Activated CD8-positive, alpha-beta memory T cell treated with anti-CD3 and anti-CD28 coated beads, Interleukin-2, amount 50 U/mL, for 1 hour (primary cell): ENCODE results near the gene CORO7.

Experiments
- DNase-seq: peaks from one replicate; pipeline ENCODE4 v3.0.0-alpha.2; 2020; ENCODE audit errors: extremely low read depth

Gene CORO7

GRCh38 chr16:4384509-4384942 lies 31.9 kb downstream of the CORO7 start:
- DNase-seq, result no peak

- no peak for DNase-seq
Measured at GRCh38 chr16:4383591-4384444, 32.6 kb downstream of the CORO7 start.

- DNase-seq, result no peak
Measured at GRCh38 chr16:4382795-4383357, 33.5 kb downstream of the CORO7 start.

GRCh38 chr16:4381935-4382794 lies 34.2 kb downstream of the CORO7 start:
- DNase-seq, result no peak

GRCh38 chr16:4381072-4381934 lies 35.1 kb downstream of the CORO7 start:
- DNase-seq, result no peak

- DNase-seq, result no peak
Measured at GRCh38 chr16:4380119-4381063, 36.0 kb downstream of the CORO7 start.

- no peak for DNase-seq
Measured at GRCh38 chr16:4378999-4379690, 37.3 kb downstream of the CORO7 start.

GRCh38 chr16:4378161-4378666 lies 38.2 kb downstream of the CORO7 start:
- DNase-seq, result no peak

- DNase-seq, result no peak
Measured at GRCh38 chr16:4377573-4378154, 38.7 kb downstream of the CORO7 start.

- DNase-seq, result no peak
Measured at GRCh38 chr16:4376893-4377572, 39.4 kb downstream of the CORO7 start.

GRCh38 chr16:4376126-4376892 lies 40.1 kb downstream of the CORO7 start:
- DNase-seq, result no peak

- no peak for DNase-seq
Measured at GRCh38 chr16:4375717-4376116, 40.7 kb downstream of the CORO7 start.

GRCh38 chr16:4373909-4374742 lies 42.3 kb downstream of the CORO7 start:
- DNase-seq, result no peak

GRCh38 chr16:4373356-4373908 lies 43.0 kb downstream of the CORO7 start:
- DNase-seq, result no peak

- no peak for DNase-seq
Measured at GRCh38 chr16:4372578-4373355, 43.6 kb downstream of the CORO7 start.
